ENCODE data around the gene TAOK1.
"Not testable (repeated sequence)": the region's sequence is repeated elsewhere in the genome, so short reads cannot be mapped to it uniquely, and the experiment has no call there.

TAOK1 gene

GRCh38 chr17:29533976-29534375, 143.8 kb downstream of the TAOK1 start:
- Histone ChIP-seq H3K36me3 (ENCODE audit: control insufficient read depth, insufficient read depth, low read length) (peaks cover 7% of the 10 kb centered on the region), H3K27ac (ENCODE audit: low read depth, low read length) (no peak overlapping the region), H3K9ac (ENCODE audit: low read length) (no peak overlapping the region)

GRCh38 chr17:29544066-29544465, 153.9 kb downstream of the TAOK1 start:
- Histone ChIP-seq H3K27me3 (ENCODE audit: control insufficient read depth, insufficient read depth, low read length) (no peaks in the 10 kb centered on the region), H3K27ac (ENCODE audit: low read depth, low read length) (no peak overlapping the region), H3K4me3 (ENCODE audit: low read length) (no peak overlapping the region), H3K9ac (ENCODE audit: low read length) (no peak overlapping the region), H3K4me1 (ENCODE audit: control insufficient read depth, insufficient read depth, low read length) (no peaks in the 10 kb centered on the region), H3K36me3 (ENCODE audit: control insufficient read depth, insufficient read depth, low read length) (peaks cover 10% of the 10 kb centered on the region)

More at GRCh38 chr17:29533976-29534375, 143.8 kb downstream of the TAOK1 start:
- Histone ChIP-seq H3K4me1 (ENCODE audit: control insufficient read depth, insufficient read depth, low read length) (no peaks in the 10 kb centered on the region), H3K27me3 (ENCODE audit: control insufficient read depth, insufficient read depth, low read length) (no peaks in the 10 kb centered on the region), H3K4me3 (ENCODE audit: low read length) (no peak overlapping the region)

GRCh38 chr17:29546085-29546484, 155.9 kb downstream of the TAOK1 start:
- H3K4me3 ChIP-seq (ENCODE audit: low read length): no peak overlapping the region
- no peaks in the 10 kb centered on the region for H3K27me3 ChIP-seq (ENCODE audit: control insufficient read depth, insufficient read depth, low read length)
- no peak overlapping the region for H3K9ac ChIP-seq (ENCODE audit: low read length)
- no peaks in the 10 kb centered on the region for H3K4me1 ChIP-seq (ENCODE audit: control insufficient read depth, insufficient read depth, low read length)
- peaks cover 10% of the 10 kb centered on the region for H3K36me3 ChIP-seq (ENCODE audit: control insufficient read depth, insufficient read depth, low read length)
- no peak overlapping the region for H3K27ac ChIP-seq (ENCODE audit: low read depth, low read length)

- H3K4me1 ChIP-seq (ENCODE audit: control insufficient read depth, insufficient read depth, low read length): no peaks in the 10 kb centered on the region
- no peaks in the 10 kb centered on the region for H3K27me3 ChIP-seq (ENCODE audit: control insufficient read depth, insufficient read depth, low read length)
- H3K9ac ChIP-seq (ENCODE audit: low read length): no peak overlapping the region
- no peak overlapping the region for H3K4me3 ChIP-seq (ENCODE audit: low read length)
- H3K27ac ChIP-seq (ENCODE audit: low read depth, low read length): no peak overlapping the region
- H3K36me3 ChIP-seq (ENCODE audit: control insufficient read depth, insufficient read depth, low read length): peaks cover 10% of the 10 kb centered on the region
Observed at GRCh38 chr17:29546830-29547229, 156.7 kb downstream of the TAOK1 start.

- Histone ChIP-seq H3K27me3 (ENCODE audit: control insufficient read depth, insufficient read depth, low read length) (no peaks in the 10 kb centered on the region), H3K4me1 (ENCODE audit: control insufficient read depth, insufficient read depth, low read length) (no peaks in the 10 kb centered on the region), H3K27ac (ENCODE audit: low read depth, low read length) (no peak overlapping the region), H3K4me3 (ENCODE audit: low read length) (no peak overlapping the region), H3K9ac (ENCODE audit: low read length) (no peak overlapping the region), H3K36me3 (ENCODE audit: control insufficient read depth, insufficient read depth, low read length) (no peaks in the 10 kb centered on the region)
Observed at GRCh38 chr17:29549177-29549923, 159.2 kb downstream of the TAOK1 start.

- no peaks in the 10 kb centered on the region for H3K36me3 ChIP-seq (ENCODE audit: control insufficient read depth, insufficient read depth, low read length)
- no peak overlapping the region for H3K4me3 ChIP-seq (ENCODE audit: low read length)
- no peaks in the 10 kb centered on the region for H3K4me1 ChIP-seq (ENCODE audit: control insufficient read depth, insufficient read depth, low read length)
- H3K9ac ChIP-seq (ENCODE audit: low read length): no peak overlapping the region
- no peak overlapping the region for H3K27ac ChIP-seq (ENCODE audit: low read depth, low read length)
- H3K27me3 ChIP-seq (ENCODE audit: control insufficient read depth, insufficient read depth, low read length): no peaks in the 10 kb centered on the region
Observed at GRCh38 chr17:29555840-29556239, 165.7 kb downstream of the TAOK1 start.

GRCh38 chr17:29557085-29557738, 167.0 kb downstream of the TAOK1 start:
- H3K9ac ChIP-seq (ENCODE audit: low read length): no peak overlapping the region
- no peaks in the 10 kb centered on the region for H3K27me3 ChIP-seq (ENCODE audit: control insufficient read depth, insufficient read depth, low read length)
- H3K36me3 ChIP-seq (ENCODE audit: control insufficient read depth, insufficient read depth, low read length): peaks cover 2% of the 10 kb centered on the region
- H3K4me1 ChIP-seq (ENCODE audit: control insufficient read depth, insufficient read depth, low read length): peaks cover 2% of the 10 kb centered on the region
- H3K27ac ChIP-seq (ENCODE audit: low read depth, low read length): no peak overlapping the region
- no peak overlapping the region for H3K4me3 ChIP-seq (ENCODE audit: low read length)

- peaks cover 2% of the 10 kb centered on the region for H3K4me1 ChIP-seq (ENCODE audit: control insufficient read depth, insufficient read depth, low read length)
- H3K36me3 ChIP-seq (ENCODE audit: control insufficient read depth, insufficient read depth, low read length): peaks cover 5% of the 10 kb centered on the region
- no peaks in the 10 kb centered on the region for H3K27me3 ChIP-seq (ENCODE audit: control insufficient read depth, insufficient read depth, low read length)
- no peak overlapping the region for H3K9ac ChIP-seq (ENCODE audit: low read length)
- H3K4me3 ChIP-seq (ENCODE audit: low read length): no peak overlapping the region
- H3K27ac ChIP-seq (ENCODE audit: low read depth, low read length): no peak overlapping the region
Observed at GRCh38 chr17:29557739-29558116, 167.6 kb downstream of the TAOK1 start.

- not testable (repeated sequence) for H3K4me1 ChIP-seq (ENCODE audit: control insufficient read depth, insufficient read depth, low read length); H3K27me3 ChIP-seq (ENCODE audit: control insufficient read depth, insufficient read depth, low read length); H3K36me3 ChIP-seq (ENCODE audit: control insufficient read depth, insufficient read depth, low read length); H3K27ac ChIP-seq (ENCODE audit: low read depth, low read length); H3K4me3 ChIP-seq (ENCODE audit: low read length); H3K9ac ChIP-seq (ENCODE audit: low read length)
Observed at GRCh38 chr17:29558139-29558538, 168.0 kb downstream of the TAOK1 start.

GRCh38 chr17:29559640-29560039, 169.5 kb downstream of the TAOK1 start:
- Histone ChIP-seq H3K27me3 (ENCODE audit: control insufficient read depth, insufficient read depth, low read length) (no peaks in the 10 kb centered on the region), H3K9ac (ENCODE audit: low read length) (no peak overlapping the region), H3K27ac (ENCODE audit: low read depth, low read length) (no peak overlapping the region), H3K4me3 (ENCODE audit: low read length) (no peak overlapping the region), H3K4me1 (ENCODE audit: control insufficient read depth, insufficient read depth, low read length) (peaks cover 2% of the 10 kb centered on the region), H3K36me3 (ENCODE audit: control insufficient read depth, insufficient read depth, low read length) (peaks cover 5% of the 10 kb centered on the region)

- no peaks in the 10 kb centered on the region for H3K27me3 ChIP-seq (ENCODE audit: control insufficient read depth, insufficient read depth, low read length)
- H3K4me1 ChIP-seq (ENCODE audit: control insufficient read depth, insufficient read depth, low read length): peaks cover 2% of the 10 kb centered on the region
- peaks cover 5% of the 10 kb centered on the region for H3K36me3 ChIP-seq (ENCODE audit: control insufficient read depth, insufficient read depth, low read length)
- no peak overlapping the region for H3K4me3 ChIP-seq (ENCODE audit: low read length)
- no peak overlapping the region for H3K9ac ChIP-seq (ENCODE audit: low read length)
- no peak overlapping the region for H3K27ac ChIP-seq (ENCODE audit: low read depth, low read length)
Observed at GRCh38 chr17:29560316-29560715, 170.2 kb downstream of the TAOK1 start.

- Histone ChIP-seq H3K27me3 (ENCODE audit: control insufficient read depth, insufficient read depth, low read length) (no peaks in the 10 kb centered on the region), H3K4me1 (ENCODE audit: control insufficient read depth, insufficient read depth, low read length) (peaks cover 2% of the 10 kb centered on the region), H3K4me3 (ENCODE audit: low read length) (no peak overlapping the region), H3K27ac (ENCODE audit: low read depth, low read length) (no peak overlapping the region), H3K36me3 (ENCODE audit: control insufficient read depth, insufficient read depth, low read length) (peaks cover 5% of the 10 kb centered on the region), H3K9ac (ENCODE audit: low read length) (no peak overlapping the region)
Observed at GRCh38 chr17:29561554-29562517, 171.7 kb downstream of the TAOK1 start.

All from rectal smooth muscle tissue (tissue), 1 donor.